Type B pancreatic cell (in vitro differentiated cells): ENCODE results near the gene LRP11. TPM values are rescaled to one million over a fixed set of nuclear protein-coding genes. Genes with fewer than 3 reads are reported as not detected.

ENCODE experiments used
- DNase-seq: peaks from one replicate; pipeline ENCODE4 v3.0.0; 2021; ENCODE audit warnings: mixed read lengths; ENCODE audit not compliant: unreplicated experiment; ENCODE audit errors: extremely low spot score
- H3K27ac Mint-ChIP-seq: 2 replicates; pipeline ENCODE4 v1.8.0; 2021; ENCODE audit warnings: mild to moderate bottlenecking, mixed read lengths
- H3K27me3 Mint-ChIP-seq: 2 replicates; pipeline ENCODE4 v1.8.0; 2021; ENCODE audit warnings: mixed read lengths
- H3K36me3 Mint-ChIP-seq: 2 replicates; pipeline ENCODE4 v1.8.0; 2021; ENCODE audit warnings: mixed read lengths
- H3K4me1 Mint-ChIP-seq: one replicate; pipeline ENCODE4 v1.8.0; 2021; ENCODE audit warnings: mixed read lengths; ENCODE audit not compliant: unreplicated experiment
- H3K4me3 Mint-ChIP-seq: 2 replicates; pipeline ENCODE4 v1.8.0; 2021; ENCODE audit warnings: mild to moderate bottlenecking, mixed read lengths
- H3K9me3 Mint-ChIP-seq: 2 replicates; pipeline ENCODE4 v1.8.0; 2021; ENCODE audit warnings: mixed read lengths
- CTCF ChIP-seq: fragments of 200-600 bp; sonication (generic); conservative IDR thresholded peaks from 2 replicates; pipeline ENCODE4 v1.5.0; 2021; ENCODE audit warnings: antibody characterized with exemption, mild to moderate bottlenecking
- total RNA-seq: library from RNA; stranded (reverse); gene quantifications from 2 replicates; pipeline ENCODE4 v1.2.1, GENCODE V29; 2021; ENCODE audit warnings: low replicate concordance

The LRP11 gene
- total RNA-seq, 1 donor from 2014 or later = 56.6 TPM

DNA sequence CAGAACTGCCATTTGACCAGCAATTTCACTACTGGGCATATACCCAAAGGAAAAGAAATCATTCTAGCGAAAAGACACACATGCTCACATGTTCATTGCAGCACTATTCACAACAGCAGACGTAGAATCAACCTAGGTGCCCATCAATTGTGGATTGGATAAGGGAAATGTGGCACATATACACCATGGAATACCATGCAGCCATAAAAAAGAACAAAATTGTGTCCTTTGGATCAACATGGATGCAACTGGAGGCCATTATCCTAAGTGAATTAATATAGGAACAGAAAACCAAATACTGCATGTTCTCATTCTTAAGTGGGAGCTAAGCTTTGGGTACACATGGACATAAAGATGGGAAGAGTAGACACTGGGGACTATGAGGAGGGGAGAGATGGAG lies 17.7 kb upstream of the LRP11 start:
- no peak for TF ChIP-seq CTCF
- Mint-ChIP-seq H3K4me1 (no peaks in the 10 kb centered on the region), H3K27ac (no peak overlapping the region), H3K36me3 (no peaks in the 10 kb centered on the region), H3K9me3 (no peaks in the 10 kb centered on the region), H3K4me3 (no peak overlapping the region), H3K27me3 (peaks cover 46% of the 10 kb centered on the region)
- DNase-seq = no peak

DNA sequence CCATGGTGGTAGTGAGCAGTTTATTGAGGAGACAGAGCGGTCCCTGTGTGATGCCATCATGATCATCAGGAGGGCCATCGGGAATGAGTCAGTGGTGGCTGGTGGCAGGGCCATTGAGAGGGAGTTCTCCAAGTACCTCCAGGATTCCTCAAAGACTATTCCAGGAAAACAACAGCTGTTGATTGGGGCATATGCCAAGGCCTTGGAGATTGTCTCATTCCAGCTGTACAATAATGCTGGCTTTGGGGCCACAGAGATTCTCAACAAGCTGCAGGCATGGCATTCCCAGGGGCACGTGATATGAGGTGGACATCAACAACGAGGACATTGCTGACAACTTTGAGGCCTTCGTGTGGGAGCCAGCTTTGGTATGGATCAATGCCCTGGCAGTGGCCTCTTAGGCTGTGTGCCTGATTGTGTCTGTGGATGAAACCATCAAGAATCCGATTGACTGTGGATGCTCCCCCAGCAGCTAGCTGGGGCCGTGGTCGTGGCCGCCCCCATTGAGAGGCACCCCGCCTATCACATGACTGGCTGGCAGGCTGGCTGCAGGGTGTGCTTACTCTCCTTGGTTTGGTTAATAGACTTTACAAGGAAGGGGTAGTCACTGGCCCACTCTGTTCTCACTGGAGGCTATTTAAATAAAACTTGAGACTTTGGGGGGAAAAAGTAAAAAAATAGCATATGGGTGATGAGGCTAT lies 17.1 kb upstream of the LRP11 start:
- DNase-seq = no peak
- Mint-ChIP-seq H3K4me3 (no peak overlapping the region), H3K27me3 (peaks cover 46% of the 10 kb centered on the region), H3K36me3 (no peaks in the 10 kb centered on the region), H3K9me3 (no peaks in the 10 kb centered on the region), H3K4me1 (no peaks in the 10 kb centered on the region), H3K27ac (no peak overlapping the region)
- no peak for TF ChIP-seq CTCF

- Mint-ChIP-seq H3K27me3 (peaks cover 34% of the 10 kb centered on the region), H3K27ac (no peak overlapping the region), H3K4me3 (no peak overlapping the region), H3K9me3 (no peaks in the 10 kb centered on the region), H3K4me1 (no peaks in the 10 kb centered on the region), H3K36me3 (no peaks in the 10 kb centered on the region)
- DNase-seq = no peak
- no peak for TF ChIP-seq CTCF
These were observed 13.5 kb upstream of the LRP11 start for GRCh38 chr6:149877659-149878058.

- no peaks in the 10 kb centered on the region for H3K4me1 Mint-ChIP-seq
- no peak for TF ChIP-seq CTCF
- no peak for DNase-seq
- no peak overlapping the region for H3K27ac Mint-ChIP-seq
- H3K36me3 Mint-ChIP-seq = no peaks in the 10 kb centered on the region
- no peaks in the 10 kb centered on the region for H3K9me3 Mint-ChIP-seq
- no peak overlapping the region for H3K4me3 Mint-ChIP-seq
- H3K27me3 Mint-ChIP-seq = peaks cover 27% of the 10 kb centered on the region
These were observed 12.2 kb upstream of the LRP11 start for GRCh38 chr6:149876241-149876933.

DNA sequence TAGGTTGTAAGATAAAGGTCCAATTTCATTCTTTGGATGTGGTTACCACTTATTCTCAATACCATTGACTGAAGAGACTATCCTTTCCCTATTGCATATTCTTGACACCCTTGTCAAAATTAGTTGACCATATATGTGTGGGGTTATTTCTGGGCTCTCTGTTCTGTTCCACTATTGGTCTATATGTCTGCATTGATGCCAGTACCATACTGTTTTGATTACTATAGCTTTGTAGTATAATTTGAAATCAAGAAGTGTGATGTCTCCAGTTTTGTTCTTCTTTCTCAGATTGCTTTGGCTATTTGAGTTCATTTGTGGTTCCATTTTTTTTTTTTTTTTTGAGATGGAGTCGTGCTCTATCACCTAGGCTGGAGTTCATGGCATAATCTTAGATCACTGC lies 8.1 kb upstream of the LRP11 start:
- no peak for DNase-seq
- Mint-ChIP-seq H3K27ac (no peak overlapping the region), H3K4me3 (no peak overlapping the region), H3K9me3 (no peaks in the 10 kb centered on the region), H3K36me3 (no peaks in the 10 kb centered on the region), H3K27me3 (peaks cover 5% of the 10 kb centered on the region), H3K4me1 (no peaks in the 10 kb centered on the region)
- no peak for TF ChIP-seq CTCF
